H1 (cell line): ENCODE results near the gene NHERF2. TPM values are rescaled to one million over a fixed set of nuclear protein-coding genes. Genes with fewer than 3 reads are reported as not detected.

Experiments used
- CBX8 ChIP-seq: fragments of 300-800, 300-1000 bp; sonication (generic); IDR thresholded peaks from 2 replicates; pipeline ENCODE4 v1.7.1; 2016; ENCODE audit warnings: low read depth, low read length, borderline replicate concordance
- polyA plus RNA-seq, 7 experiments: library from polyadenylated mRNA; depleted of rRNA in 3 of 7; stranded (reverse) in 5 of 7; unstranded in 2 of 7; fragments of >200 nt in 5 of 7; fragments of 200-250 nt in 2 of 7; gene quantifications; 1 replicate in 5 of 7; 2 replicates in 1 of 7; 4 replicates in 1 of 7; pipeline versions ENCODE4 v1.2.1 to v1.2.3, GENCODE V29; 2011 to 2013; ENCODE audit warnings: missing spikeins in 2 of 7, mixed read lengths in 2 of 7
- total RNA-seq: library from RNA; stranded (reverse); fragmentation: NEBNext Ultra II Directional; extraction: Animal tissue kit (Norgen Biotek cat#: 25700); gene quantifications from 2 replicates; pipeline ENCODE4 v1.2.1, GENCODE V29; 2021

NHERF2 gene
- total and polyA plus RNA-seq, 2 of the 8 experiments (the other 6 are each of a cell fraction or from before 2014, with no cell fraction given), result 13.9 to 19.3 TPM

DNA sequence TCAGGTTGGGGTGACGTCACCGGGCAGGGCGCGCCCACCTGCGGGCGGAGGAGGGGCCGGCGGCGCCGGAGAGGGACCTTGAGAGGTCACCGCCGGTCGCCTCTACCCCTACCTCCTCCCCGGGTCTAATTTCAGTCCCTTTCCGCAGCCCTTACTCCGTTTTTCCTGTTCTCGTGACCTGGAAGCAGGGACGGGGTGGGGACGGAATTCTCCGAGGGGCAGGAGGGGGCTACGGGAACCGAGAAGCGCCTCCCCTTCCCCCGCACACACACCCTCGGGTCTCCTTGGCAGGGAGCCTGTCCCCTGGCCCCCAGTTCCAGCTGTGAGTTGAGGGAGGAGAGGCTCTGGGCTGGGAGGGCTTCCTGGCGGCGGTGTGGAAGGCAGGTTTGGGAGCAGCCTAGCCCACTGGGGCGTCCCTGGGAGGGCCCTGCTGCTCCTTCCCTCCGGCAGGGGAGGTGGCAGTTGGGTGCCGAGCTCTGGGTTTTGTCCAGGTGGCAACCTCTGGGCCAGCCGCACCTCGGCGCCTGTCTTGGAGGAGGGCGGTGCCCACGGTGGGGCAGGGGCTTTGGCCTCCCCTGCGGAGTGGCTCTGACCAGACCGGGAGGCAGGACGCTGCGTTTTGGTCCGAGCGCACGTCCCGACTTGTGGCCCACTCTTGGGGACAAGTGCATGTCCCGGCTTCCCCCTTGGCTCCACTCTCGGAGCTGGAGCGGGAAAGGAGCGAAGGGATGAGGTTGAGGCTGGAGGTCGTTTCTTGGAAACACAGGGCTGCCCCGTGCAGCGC, 36.2 kb upstream of the NHERF2 start (continued):
- TF ChIP-seq CBX8, result no peak
